Trophoblast cell (in vitro differentiated cells and primary cell): Measurements from ENCODE around the gene KCNJ12.

Experiments used
- DNase-seq, 2 donors: peaks; one replicate each; pipeline ENCODE4 v3.0.0-alpha.2; 2016
- H2AFZ ChIP-seq: 2 replicates; pipeline ENCODE4 v1.6.1; 2013; ENCODE audit warnings: low read length, moderate library complexity, mild to moderate bottlenecking; ENCODE audit not compliant: insufficient read depth, poor library complexity
- H2AK5ac ChIP-seq: 2 replicates; pipeline ENCODE4 v1.6.1; 2013; ENCODE audit warnings: mild to moderate bottlenecking, low read length
- H2BK120ac ChIP-seq: 2 replicates; pipeline ENCODE4 v1.6.1; 2013; ENCODE audit warnings: low read length, mild to moderate bottlenecking, moderate library complexity; ENCODE audit not compliant: insufficient read depth, poor library complexity
- H2BK12ac ChIP-seq: 2 replicates; pipeline ENCODE4 v1.6.1; 2013; ENCODE audit warnings: mild to moderate bottlenecking, low read length, moderate library complexity
- H2BK5ac ChIP-seq: 2 replicates; pipeline ENCODE4 v1.6.1; 2013; ENCODE audit warnings: low read length, low read depth, moderate library complexity, mild to moderate bottlenecking; ENCODE audit not compliant: poor library complexity
- H3K14ac ChIP-seq: 2 replicates; pipeline ENCODE4 v1.6.1; 2013; ENCODE audit warnings: mild to moderate bottlenecking, low read length
- H3K18ac ChIP-seq: 2 replicates; pipeline ENCODE4 v1.6.1; 2013; ENCODE audit warnings: mild to moderate bottlenecking, low read length
- H3K23ac ChIP-seq: 2 replicates; pipeline ENCODE4 v1.6.1; 2013; ENCODE audit warnings: low read length
- H3K27ac ChIP-seq: 2 replicates; pipeline ENCODE4 v1.5.1; 2013; ENCODE audit warnings: low read depth, mild to moderate bottlenecking, inconsistent platforms, low read length, moderate library complexity
- H3K27me3 ChIP-seq: 2 replicates; pipeline ENCODE4 v1.6.1; 2013; ENCODE audit warnings: inconsistent platforms, mild to moderate bottlenecking, low read length, moderate library complexity; ENCODE audit not compliant: insufficient read depth
- H3K36me3 ChIP-seq, 2 experiments: 1 replicate in 1 of 2; 2 replicates in 1 of 2; pipeline ENCODE4 v1.6.1; 2013; ENCODE audit warnings: low read length in 2 of 2, mild to moderate bottlenecking in 2 of 2, moderate library complexity in 1 of 2; ENCODE audit not compliant: insufficient read depth in 2 of 2, control insufficient read depth in 1 of 2
- H3K4ac ChIP-seq: 2 replicates; pipeline ENCODE4 v1.6.1; 2013; ENCODE audit warnings: low read depth, mild to moderate bottlenecking, low read length, moderate library complexity
- H3K4me1 ChIP-seq, 2 experiments: 1 replicate in 1 of 2; 2 replicates in 1 of 2; pipeline ENCODE4 v1.6.1; 2013; ENCODE audit warnings: low read length in 2 of 2, mild to moderate bottlenecking in 2 of 2, moderate library complexity in 1 of 2; ENCODE audit not compliant: insufficient read depth in 2 of 2, control insufficient read depth in 1 of 2
- H3K4me2 ChIP-seq: 2 replicates; pipeline ENCODE4 v1.6.1; 2013; ENCODE audit warnings: inconsistent platforms, mild to moderate bottlenecking, low read length, moderate library complexity
- H3K4me3 ChIP-seq: 2 replicates; pipeline ENCODE4 v1.5.1; 2013; ENCODE audit warnings: mild to moderate bottlenecking, low read depth, low read length, inconsistent platforms
- H3K79me1 ChIP-seq: one replicate; pipeline ENCODE4 v1.6.1; 2013; ENCODE audit warnings: low read length
- H3K79me2 ChIP-seq: 2 replicates; pipeline ENCODE4 v1.6.1; 2013; ENCODE audit warnings: low read length, mild to moderate bottlenecking; ENCODE audit not compliant: control insufficient read depth, insufficient read depth, poor library complexity
- H3K9ac ChIP-seq: 2 replicates; pipeline ENCODE4 v1.6.1; 2013; ENCODE audit warnings: mild to moderate bottlenecking, low read length
- H3K9me3 ChIP-seq: 2 replicates; pipeline ENCODE4 v1.6.1; 2013; ENCODE audit warnings: low read depth, mild to moderate bottlenecking, control low read depth, inconsistent platforms, low read length; ENCODE audit not compliant: insufficient read depth
- H4K12ac ChIP-seq: 2 replicates; pipeline ENCODE4 v1.6.1; 2013; ENCODE audit warnings: low read depth, mild to moderate bottlenecking, low read length, moderate library complexity
- H4K8ac ChIP-seq: 2 replicates; pipeline ENCODE4 v1.6.1; 2013; ENCODE audit warnings: low read depth, mild to moderate bottlenecking, low read length, moderate library complexity
- H4K91ac ChIP-seq: one replicate; pipeline ENCODE4 v1.6.1; 2013; ENCODE audit warnings: low read depth, mild to moderate bottlenecking, low read length, moderate library complexity
- WGBS: extraction: QIAGEN DNeasy Blood & Tissue Kit; methylation state at CpG from one replicate; pipeline ENCODE4 v1.1.7; 2013; ENCODE audit warnings: missing lambda C conversion rate; ENCODE audit not compliant: insufficient read length, insufficient coverage; ENCODE audit errors: extremely low coverage; 5-methylcytosine and 5-hydroxymethylcytosine counted together

KCNJ12 gene

DNA sequence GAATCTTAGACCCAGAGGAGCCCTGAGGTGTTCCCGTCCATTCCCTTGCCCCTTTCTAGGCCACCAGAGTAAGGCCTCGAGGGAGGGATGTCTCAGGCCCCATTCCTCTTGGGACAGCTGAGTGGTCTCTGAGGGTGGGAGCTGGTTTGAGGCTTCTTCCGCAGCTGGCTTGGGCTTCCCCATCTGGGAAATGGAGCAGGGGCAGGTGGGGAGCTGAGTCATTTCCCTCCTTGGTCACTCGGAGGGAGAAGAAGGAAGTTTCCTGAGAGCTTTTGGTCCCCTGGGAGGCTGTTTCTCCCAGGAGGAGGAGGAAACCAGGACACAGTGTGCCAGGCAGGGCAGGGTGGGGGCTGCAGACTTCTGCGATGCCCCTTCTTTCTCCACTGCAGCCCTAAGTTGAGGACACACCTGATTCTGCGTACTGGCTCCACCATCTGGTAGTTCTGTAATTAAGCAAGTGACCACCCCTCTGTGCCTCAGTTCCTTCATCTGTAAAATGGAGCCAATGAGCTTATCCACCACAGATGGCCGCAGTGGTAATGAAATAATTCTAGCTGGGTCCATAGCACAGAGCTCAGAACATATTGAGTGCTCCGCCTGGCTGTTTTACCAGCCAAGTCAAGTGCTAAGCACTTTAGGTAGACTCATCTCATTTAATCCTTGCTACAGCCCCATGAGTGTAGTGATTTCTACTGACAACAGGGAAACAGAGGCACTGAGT lies 1.6 kb upstream of the KCNJ12 start:
- no peak overlapping the region for H4K8ac ChIP-seq
- H3K36me3 ChIP-seq, result no peaks in the 10 kb centered on the region
- WGBS, result no CpG with 5 or more reads among the region's 8 CpGs
- no peak overlapping the region for H2AFZ ChIP-seq
- peaks cover 5% of the 10 kb centered on the region for H3K9me3 ChIP-seq
- H2BK12ac ChIP-seq, result no peak overlapping the region
- no peak overlapping the region for H3K4me3 ChIP-seq
- no peak overlapping the region for H3K9ac ChIP-seq
- H3K4ac ChIP-seq, result no peak overlapping the region
- H2BK120ac ChIP-seq, result no peak overlapping the region
- peaks cover 8 to 11% of the 10 kb centered on the region in 2 experiments for H3K4me1 ChIP-seq
- no peak for DNase-seq
- no peak overlapping the region for H3K14ac ChIP-seq
- H3K79me1 ChIP-seq, result no peaks in the 10 kb centered on the region
- H3K18ac ChIP-seq, result no peak overlapping the region
- H2AK5ac ChIP-seq, result no peak overlapping the region
- H3K23ac ChIP-seq, result no peak overlapping the region
- H3K27ac ChIP-seq, result no peak overlapping the region
- H4K91ac ChIP-seq, result no peak overlapping the region
- no peaks in the 10 kb centered on the region for H3K79me2 ChIP-seq
- H3K4me2 ChIP-seq, result no peak overlapping the region
- H2BK5ac ChIP-seq, result no peak overlapping the region
- peaks cover 40% of the 10 kb centered on the region for H3K27me3 ChIP-seq
- H4K12ac ChIP-seq, result no peak overlapping the region

GRCh38 chr17:21375162-21375560 lies 996 bp upstream of the KCNJ12 start:
- Histone ChIP-seq H3K4ac (no peak overlapping the region), H3K14ac (no peak overlapping the region), H2AK5ac (no peak overlapping the region), H3K79me2 (no peaks in the 10 kb centered on the region), H3K9me3 (peaks cover 5% of the 10 kb centered on the region), H3K79me1 (no peaks in the 10 kb centered on the region), H2BK12ac (no peak overlapping the region), H3K27me3 (peaks cover 40% of the 10 kb centered on the region), H3K36me3 (no peaks in the 10 kb centered on the region), H2BK120ac (no peak overlapping the region), H3K4me2 (no peak overlapping the region), H3K27ac (no peak overlapping the region), H3K4me1 (peaks cover 8 to 11% of the 10 kb centered on the region in 2 experiments), H3K23ac (no peak overlapping the region), H3K4me3 (no peak overlapping the region), H2AFZ (no peak overlapping the region), H3K9ac (no peak overlapping the region), H4K12ac (no peak overlapping the region), H2BK5ac (no peak overlapping the region), H3K18ac (no peak overlapping the region), H4K91ac (no peak overlapping the region), H4K8ac (no peak overlapping the region)
- DNase-seq, result no peak
- no CpG with 5 or more reads among the region's 7 CpGs for WGBS

- Histone ChIP-seq H3K79me2 (no peaks in the 10 kb centered on the region), H3K4me1 (peaks cover 8 to 11% of the 10 kb centered on the region in 2 experiments), H2AK5ac (no peak overlapping the region), H3K9me3 (peaks cover 5% of the 10 kb centered on the region), H3K27me3 (peaks cover 40% of the 10 kb centered on the region), H3K4me2 (no peak overlapping the region), H3K36me3 (no peaks in the 10 kb centered on the region), H2BK5ac (no peak overlapping the region), H2AFZ (no peak overlapping the region), H3K79me1 (no peaks in the 10 kb centered on the region), H3K18ac (no peak overlapping the region), H4K91ac (no peak overlapping the region), H3K23ac (no peak overlapping the region), H2BK120ac (no peak overlapping the region), H3K4me3 (peak overlapping the region; percentile 27), H4K8ac (no peak overlapping the region), H4K12ac (no peak overlapping the region), H3K4ac (no peak overlapping the region), H3K14ac (no peak overlapping the region), H3K27ac (no peak overlapping the region), H3K9ac (no peak overlapping the region), H2BK12ac (no peak overlapping the region)
- WGBS, result no CpG with 5 or more reads among the region's 11 CpGs
- DNase-seq, result no peak
Measured at GRCh38 chr17:21375757-21376080, 438 bp upstream of the KCNJ12 start.

DNA sequence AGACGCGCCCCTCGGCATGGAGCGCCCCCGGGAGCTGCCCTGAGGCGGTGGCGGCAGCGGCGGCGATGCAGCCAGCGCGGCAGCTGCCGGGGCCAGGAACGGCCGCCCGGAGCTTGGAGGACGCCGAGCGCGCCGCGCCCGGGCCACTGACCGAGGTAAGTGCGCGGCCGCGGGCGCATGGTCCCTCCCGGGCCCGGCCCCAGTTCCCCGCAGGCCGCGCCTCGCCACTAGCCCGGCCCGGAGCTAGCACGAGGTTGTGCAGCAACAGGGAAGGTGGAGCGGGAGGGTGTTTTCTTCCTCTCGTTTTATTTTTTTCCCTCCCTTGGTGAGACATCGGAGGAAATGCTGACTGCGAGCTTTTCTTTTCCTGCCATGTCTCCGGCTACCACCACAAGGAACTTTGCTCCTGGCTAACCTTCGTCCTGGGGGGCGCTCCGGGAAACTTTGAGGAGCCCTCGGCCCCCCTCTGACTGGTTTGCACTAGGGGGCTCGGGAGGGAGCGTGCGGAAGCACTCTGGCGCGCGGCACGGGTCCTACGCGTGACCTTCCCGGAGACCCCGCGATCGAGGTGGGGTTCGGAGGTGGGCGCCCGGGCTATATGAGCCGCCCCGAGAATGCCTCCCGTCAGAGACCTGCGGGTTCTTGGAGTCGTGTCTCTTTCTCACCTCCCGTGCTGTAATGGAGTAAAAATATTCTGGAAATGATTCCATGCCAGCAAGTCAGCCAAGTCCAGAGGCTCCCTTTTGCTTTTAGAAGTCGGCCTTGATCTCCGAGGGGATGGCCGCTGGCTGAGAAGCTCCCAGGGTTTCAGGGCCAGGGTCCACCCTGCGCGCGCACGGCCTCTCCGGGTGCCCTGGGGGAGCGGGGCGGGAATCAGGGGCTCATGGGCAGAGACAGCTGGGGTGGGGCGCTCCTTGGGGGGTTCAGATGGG lies 868 bp downstream of the KCNJ12 start:
- DNase-seq, result peak in 1 of 2 donors; percentile 7
- no peak overlapping the region for H3K18ac ChIP-seq
- H3K4me2 ChIP-seq, result peak overlapping the region; percentile 71

More for the DNA sequence above, 868 bp downstream of the KCNJ12 start:
- no peaks in the 10 kb centered on the region for H3K79me2 ChIP-seq
- H2BK12ac ChIP-seq, result no peak overlapping the region
- H4K12ac ChIP-seq, result no peak overlapping the region
- no peak overlapping the region for H2AK5ac ChIP-seq
- WGBS, result no CpG with 5 or more reads among the region's 80 CpGs
- peaks cover 8 to 11% of the 10 kb centered on the region in 2 experiments for H3K4me1 ChIP-seq
- no peak overlapping the region for H3K23ac ChIP-seq
- H3K79me1 ChIP-seq, result no peaks in the 10 kb centered on the region
- peak overlapping the region; percentile 13 for H2AFZ ChIP-seq
- H4K8ac ChIP-seq, result no peak overlapping the region
- no peak overlapping the region for H2BK5ac ChIP-seq
- H3K36me3 ChIP-seq, result no peaks in the 10 kb centered on the region
- H3K27ac ChIP-seq, result no peak overlapping the region
- no peak overlapping the region for H4K91ac ChIP-seq
- peaks cover 40% of the 10 kb centered on the region for H3K27me3 ChIP-seq
- H2BK120ac ChIP-seq, result no peak overlapping the region
- H3K9ac ChIP-seq, result no peak overlapping the region
- H3K4ac ChIP-seq, result no peak overlapping the region
- H3K9me3 ChIP-seq, result peaks cover 5% of the 10 kb centered on the region
- H3K4me3 ChIP-seq, result peak overlapping the region; percentile 63
- no peak overlapping the region for H3K14ac ChIP-seq
